AG04450 (cell line): ENCODE measurements around the gene AP2A2. TPM values are rescaled to one million over a fixed set of nuclear protein-coding genes. Genes with fewer than 3 reads are reported as not detected.

ENCODE experiments used
- CTCF ChIA-PET: fragments of 300-600, 350-600 bp; formaldehyde crosslinking; extraction: SDS; loops from one replicate; lab custom pipeline; 2022; ENCODE audit warnings: antibody characterized with exemption, inconsistent platforms; lab: Charles Lee
- POLR2A ChIA-PET: fragments of 350-600 bp; formaldehyde crosslinking; extraction: SDS; loops from one replicate; lab custom pipeline; 2021; ENCODE audit warnings: antibody characterized with exemption, inconsistent platforms; lab: Yijun Ruan, JAX
- DNase-seq: peaks from one replicate; pipeline ENCODE4 v3.0.0-alpha.2; 2011; ENCODE audit warnings: low read depth, low spot score
- H3K27ac ChIP-seq: one replicate; pipeline ENCODE4 v1.5.1; 2012; ENCODE audit warnings: low read depth, low read length, control low read depth
- H3K27me3 ChIP-seq: one replicate; pipeline ENCODE4 v1.6.0; 2012; ENCODE audit warnings: low read length; ENCODE audit not compliant: control insufficient read depth, insufficient read depth
- H3K4me3 ChIP-seq: 2 replicates; pipeline ENCODE4 v1.5.1; 2011; ENCODE audit warnings: mild to moderate bottlenecking, low read depth, low read length, control low read depth
- H3K9me3 ChIP-seq: 2 replicates; pipeline ENCODE4 v1.5.1; 2012; ENCODE audit warnings: low read length; ENCODE audit not compliant: control insufficient read depth, insufficient read depth
- CTCF ChIP-seq: IDR thresholded peaks from 2 replicates; pipeline ENCODE4 v1.5.1; 2011; ENCODE audit warnings: low read depth, low read length, control low read depth, inconsistent platforms
- polyA minus RNA-seq: library from RNA; depleted of rRNA, polyadenylated mRNA; stranded (reverse); fragments of >200 nt; gene quantifications from 2 replicates; pipeline ENCODE4 v1.2.3, GENCODE V29; 2011; rRNA and poly(A)+ RNA removed
- polyA plus RNA-seq: library from polyadenylated mRNA; depleted of rRNA; stranded (reverse); fragments of >200 nt; gene quantifications from 2 replicates; pipeline ENCODE4 v1.2.3, GENCODE V29; 2011; rRNA removed

Gene AP2A2
- polyA plus RNA-seq (54.2 and 55.7 TPM in 2 replicates), polyA minus RNA-seq (76.1 and 140 TPM in 2 replicates)

- TF ChIP-seq CTCF: peak; percentile 46
- peak within 1 kb of the TSS; percentile 83 for H3K4me3 ChIP-seq
- POLR2A ChIA-PET: no interaction called here
- DNase-seq: peak; percentile 43
- CTCF ChIA-PET: interaction anchor here (0.6 to 2.0 kb wide), 5 partner anchors 8 to 109 kb away, joined by 3 to 6 read pairs (median 5); no protein-coding TSS in a partner anchor
- no peaks in the 10 kb centered on the region; the same call in 1 of the 2 replicates for H3K9me3 ChIP-seq
- no peaks in the 10 kb centered on the region for H3K27me3 ChIP-seq
- H3K27ac ChIP-seq: peak within 1 kb of the TSS; percentile 77
Measured at GRCh38 chr11:925496-926301, at the start of gene AP2A2. AP2A2 (plus strand) TSS chr11:925870; CDS start chr11:926022, 152 bp downstream.

DNA sequence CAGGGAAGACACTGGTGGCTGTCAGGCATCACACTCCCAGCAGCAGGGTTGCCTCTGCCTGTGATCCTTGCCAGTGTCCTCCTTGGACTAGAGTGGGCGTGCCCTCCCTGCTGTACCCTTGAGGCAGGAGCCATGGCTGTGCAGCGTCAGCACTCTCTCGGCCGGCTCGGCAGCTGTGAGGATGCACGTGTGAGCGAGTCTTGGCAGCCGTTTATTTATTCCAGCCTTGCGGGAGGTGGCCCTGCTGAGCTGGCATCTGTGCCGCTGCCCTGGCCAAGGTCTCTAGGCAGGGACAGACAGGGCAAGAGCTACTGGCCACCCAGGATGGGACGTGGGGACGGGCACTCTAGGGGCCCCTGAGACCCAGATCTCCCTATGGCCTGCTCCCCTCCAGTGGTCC is 49.1 kb upstream of the AP2A2 start:
- Histone ChIP-seq H3K4me3 (no peak overlapping the region), H3K27ac (no peak overlapping the region), H3K9me3 (no peaks in the 10 kb centered on the region; the same call in 1 of the 2 replicates), H3K27me3 (no peaks in the 10 kb centered on the region)
- no peak for DNase-seq
- CTCF ChIA-PET: no interaction called here
- POLR2A ChIA-PET: no interaction called here
- no peak for TF ChIP-seq CTCF

GRCh38 chr11:877565-877964 is 48.1 kb upstream of the AP2A2 start:
- Histone ChIP-seq H3K4me3 (no peak overlapping the region), H3K27ac (no peak overlapping the region), H3K27me3 (no peaks in the 10 kb centered on the region), H3K9me3 (no peaks in the 10 kb centered on the region; the same call in 1 of the 2 replicates)
- no peak for TF ChIP-seq CTCF
- CTCF ChIA-PET: no interaction called here
- POLR2A ChIA-PET: no interaction called here
- no peak for DNase-seq

- DNase-seq: no peak
- no peaks in the 10 kb centered on the region; the same call in 1 of the 2 replicates for H3K9me3 ChIP-seq
- ChIA-PET CTCF (no interaction called here), POLR2A (no interaction called here)
- no peaks in the 10 kb centered on the region for H3K27me3 ChIP-seq
- H3K27ac ChIP-seq: no peak overlapping the region
- no peak for TF ChIP-seq CTCF
- H3K4me3 ChIP-seq: no peak overlapping the region
Measured at GRCh38 chr11:880447-880846, 45.2 kb upstream of the AP2A2 start.

DNA sequence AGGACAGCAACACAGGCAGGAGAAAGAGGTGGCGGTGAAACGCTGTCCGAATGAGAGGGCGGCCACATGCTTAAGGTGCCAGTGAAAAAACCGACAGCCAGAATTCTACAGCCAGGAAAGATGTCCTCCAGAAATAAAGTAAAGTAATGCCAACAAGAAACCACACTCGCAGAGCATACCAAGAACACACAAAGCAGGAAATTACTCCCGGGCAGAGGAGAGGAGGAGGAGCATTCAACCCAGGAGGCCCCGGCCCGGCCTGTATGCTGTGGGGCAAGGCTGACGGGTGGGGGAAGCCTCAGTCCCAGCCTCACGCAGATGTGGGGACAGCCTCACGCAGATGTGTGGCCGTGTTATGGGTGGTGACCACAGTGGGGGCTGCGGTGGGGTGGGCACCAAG is 43.1 kb upstream of the AP2A2 start:
- CTCF ChIA-PET: no interaction called here
- Histone ChIP-seq H3K27me3 (no peaks in the 10 kb centered on the region), H3K9me3 (no peaks in the 10 kb centered on the region; the same call in 1 of the 2 replicates), H3K27ac (no peak overlapping the region), H3K4me3 (no peak overlapping the region)
- TF ChIP-seq CTCF: no peak
- POLR2A ChIA-PET: no interaction called here
- DNase-seq: no peak
